Measurements from ENCODE around the gene MYH7B.

Gene MYH7B

DNA sequence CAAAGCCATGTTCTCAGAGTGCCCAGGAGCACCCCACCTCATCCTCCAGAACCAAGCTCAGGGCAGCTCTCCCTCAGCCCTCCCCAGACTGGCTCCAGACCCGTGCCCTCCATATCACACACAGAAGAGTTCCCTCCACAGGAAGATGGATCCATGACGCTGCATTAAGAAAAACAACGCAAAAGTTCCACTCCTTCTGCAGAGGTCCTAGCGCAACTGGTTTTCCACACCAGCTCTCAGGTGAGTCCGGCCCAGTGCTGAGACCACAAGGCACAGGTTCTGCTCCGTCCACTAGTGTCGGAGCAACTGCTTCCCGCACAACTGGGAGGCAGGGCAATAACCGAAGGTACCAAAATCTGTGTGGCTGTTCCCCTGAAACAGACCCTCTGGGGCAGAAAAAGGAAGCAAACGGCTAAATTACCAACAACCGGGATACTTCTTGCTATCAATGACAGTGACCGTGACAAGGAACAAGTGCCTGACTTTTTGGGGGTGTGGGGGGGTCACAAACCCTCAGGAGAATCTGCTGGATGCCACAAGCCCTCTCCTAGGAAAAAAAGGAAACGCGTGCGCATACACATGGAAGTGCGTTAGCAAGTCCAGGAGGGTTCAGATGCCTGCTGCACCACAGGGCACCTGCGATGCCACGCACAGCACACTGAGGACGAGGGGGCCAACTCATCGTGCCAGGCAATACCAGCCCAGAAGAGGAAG, 49.2 kb downstream of the MYH7B start:
- no peaks in the 10 kb centered on the region for H3K9me3 ChIP-seq (ENCODE audit: severe bottlenecking)
- H3K27ac ChIP-seq, result no peak overlapping the region
- no peak for DNase-seq
- H3K27me3 ChIP-seq (ENCODE audit: insufficient read depth, low read depth, severe bottlenecking), result no peaks in the 10 kb centered on the region
- no peak overlapping the region for H3K4me3 ChIP-seq (ENCODE audit: low read depth, low read length)
- TF ChIP-seq, protein P1, sequence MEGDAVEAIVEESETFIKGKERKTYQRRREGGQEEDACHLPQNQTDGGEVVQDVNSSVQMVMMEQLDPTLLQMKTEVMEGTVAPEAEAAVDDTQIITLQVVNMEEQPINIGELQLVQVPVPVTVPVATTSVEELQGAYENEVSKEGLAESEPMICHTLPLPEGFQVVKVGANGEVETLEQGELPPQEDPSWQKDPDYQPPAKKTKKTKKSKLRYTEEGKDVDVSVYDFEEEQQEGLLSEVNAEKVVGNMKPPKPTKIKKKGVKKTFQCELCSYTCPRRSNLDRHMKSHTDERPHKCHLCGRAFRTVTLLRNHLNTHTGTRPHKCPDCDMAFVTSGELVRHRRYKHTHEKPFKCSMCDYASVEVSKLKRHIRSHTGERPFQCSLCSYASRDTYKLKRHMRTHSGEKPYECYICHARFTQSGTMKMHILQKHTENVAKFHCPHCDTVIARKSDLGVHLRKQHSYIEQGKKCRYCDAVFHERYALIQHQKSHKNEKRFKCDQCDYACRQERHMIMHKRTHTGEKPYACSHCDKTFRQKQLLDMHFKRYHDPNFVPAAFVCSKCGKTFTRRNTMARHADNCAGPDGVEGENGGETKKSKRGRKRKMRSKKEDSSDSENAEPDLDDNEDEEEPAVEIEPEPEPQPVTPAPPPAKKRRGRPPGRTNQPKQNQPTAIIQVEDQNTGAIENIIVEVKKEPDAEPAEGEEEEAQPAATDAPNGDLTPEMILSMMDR (IDR thresholded peaks at IDR 0.05; ENCODE audit: low read depth, low read length), result no peak
- H3K36me3 ChIP-seq, result peaks cover 92% of the 10 kb centered on the region

Data from WERI-Rb-1 (cell line).